HG03280 (cell line): ENCODE measurements around the gene OR52I2.
A peak's percentile ranks its signal among the peaks of the same experiment; 100 is the strongest.

Experiments used
- ATAC-seq: cut with Tn5 transposase; IDR thresholded peaks from one replicate; pipeline ENCODE4 v1.9.1; 2021; ENCODE audit warnings: mild to moderate bottlenecking, moderate library complexity; ENCODE audit not compliant: unreplicated experiment

The OR52I2 gene

GRCh38 chr11:4607781-4608666 is 26.5 kb downstream of the OR52I2 start, which contains the start of gene TRIM68:
TRIM68 (minus strand) TSS chr11:4608231; CDS start chr11:4605504, 2,727 bp downstream.
- ATAC-seq: peak; percentile 100

GRCh38 chr11:4610258-4610935 is 28.9 kb downstream of the OR52I2 start:
- ATAC-seq: no peak

- ATAC-seq: no peak
Observed at GRCh38 chr11:4611986-4612385, 30.4 kb downstream of the OR52I2 start.

- ATAC-seq: no peak
Observed at GRCh38 chr11:4615856-4616444, 34.4 kb downstream of the OR52I2 start.

GRCh38 chr11:4619514-4619913 is 38.0 kb downstream of the OR52I2 start:
- ATAC-seq: no peak

- ATAC-seq: peak; percentile 70
Observed at GRCh38 chr11:4626207-4627099, 44.9 kb downstream of the OR52I2 start.

GRCh38 chr11:4636136-4636535 is 54.6 kb downstream of the OR52I2 start:
- ATAC-seq: no peak

GRCh38 chr11:4636962-4637661 is 55.6 kb downstream of the OR52I2 start, which contains the start of gene OR51D1:
OR51D1 (plus strand) TSS chr11:4637477; CDS start chr11:4639791, 2,314 bp downstream.
- ATAC-seq: peak; percentile 95

GRCh38 chr11:4637662-4638047 is 56.1 kb downstream of the OR52I2 start:
- ATAC-seq: no peak

- ATAC-seq: no peak
Observed at GRCh38 chr11:4639931-4640330, 58.4 kb downstream of the OR52I2 start.

GRCh38 chr11:4641501-4641900 is 60.0 kb downstream of the OR52I2 start:
- ATAC-seq: no peak

- ATAC-seq: no peak
Observed at GRCh38 chr11:4642043-4642442, 60.5 kb downstream of the OR52I2 start.
